ENCODE results near the gene LURAP1L.

Gene LURAP1L

GRCh38 chr9:12776513-12777055 lies 1.8 kb downstream of the LURAP1L start:
- peak in 28 of 56 donors; percentile 28 to 89 (median 80) for DNase-seq

- no peak for DNase-seq
Measured at GRCh38 chr9:12777121-12778022, 2.6 kb downstream of the LURAP1L start.

- no peak for DNase-seq
Measured at GRCh38 chr9:12778389-12778788, 3.6 kb downstream of the LURAP1L start.

- no peak for DNase-seq
Measured at GRCh38 chr9:12781226-12781733, 6.5 kb downstream of the LURAP1L start.

GRCh38 chr9:12783767-12784460 lies 9.1 kb downstream of the LURAP1L start:
- DNase-seq, result no peak

- DNase-seq, result peak in 1 of 56 donors; percentile 19
Measured at GRCh38 chr9:12784461-12785259, 9.8 kb downstream of the LURAP1L start.

- DNase-seq, result peak in 3 of 56 donors; percentile 8 to 43 (median 12)
Measured at GRCh38 chr9:12785260-12785770, 10.5 kb downstream of the LURAP1L start.

- DNase-seq, result no peak
Measured at GRCh38 chr9:12785941-12786340, 11.1 kb downstream of the LURAP1L start.

GRCh38 chr9:12790001-12790400 lies 15.2 kb downstream of the LURAP1L start:
- DNase-seq, result no peak

- DNase-seq, result no peak
Measured at GRCh38 chr9:12790883-12791282, 16.1 kb downstream of the LURAP1L start.

- DNase-seq, result no peak
Measured at GRCh38 chr9:12794101-12794799, 19.4 kb downstream of the LURAP1L start.

- no peak for DNase-seq
Measured at GRCh38 chr9:12796601-12797000, 21.8 kb downstream of the LURAP1L start.

GRCh38 chr9:12797037-12797436 lies 22.2 kb downstream of the LURAP1L start:
- no peak for DNase-seq

GRCh38 chr9:12798066-12798770 lies 23.4 kb downstream of the LURAP1L start:
- no peak for DNase-seq

- DNase-seq, result no peak
Measured at GRCh38 chr9:12801187-12801586, 26.4 kb downstream of the LURAP1L start.

- no peak for DNase-seq
Measured at GRCh38 chr9:12801663-12802062, 26.8 kb downstream of the LURAP1L start.

- DNase-seq, result no peak
Measured at GRCh38 chr9:12802093-12802492, 27.3 kb downstream of the LURAP1L start.

- no peak for DNase-seq
Measured at GRCh38 chr9:12808569-12808968, 33.7 kb downstream of the LURAP1L start.

- no peak for DNase-seq
Measured at GRCh38 chr9:12809720-12810119, 34.9 kb downstream of the LURAP1L start.

- no peak for DNase-seq
Measured at GRCh38 chr9:12811935-12812334, 37.1 kb downstream of the LURAP1L start.

Measured in nucleus accumbens (tissue), 56 donors.